ENCODE results near the gene ERICH6.

GRCh38 chr3:150723946-150724345, 20.2 kb upstream of the ERICH6 start:
- TF ChIP-seq EZH2phosphoT487 (IDR thresholded peaks at IDR 0.05; ENCODE audit: borderline replicate concordance, low read length) (no peak), EZH2 (IDR thresholded peaks at IDR 0.05; ENCODE audit: low read length, unreplicated experiment) (no peak)
- TF ChIP-seq, protein P1, sequence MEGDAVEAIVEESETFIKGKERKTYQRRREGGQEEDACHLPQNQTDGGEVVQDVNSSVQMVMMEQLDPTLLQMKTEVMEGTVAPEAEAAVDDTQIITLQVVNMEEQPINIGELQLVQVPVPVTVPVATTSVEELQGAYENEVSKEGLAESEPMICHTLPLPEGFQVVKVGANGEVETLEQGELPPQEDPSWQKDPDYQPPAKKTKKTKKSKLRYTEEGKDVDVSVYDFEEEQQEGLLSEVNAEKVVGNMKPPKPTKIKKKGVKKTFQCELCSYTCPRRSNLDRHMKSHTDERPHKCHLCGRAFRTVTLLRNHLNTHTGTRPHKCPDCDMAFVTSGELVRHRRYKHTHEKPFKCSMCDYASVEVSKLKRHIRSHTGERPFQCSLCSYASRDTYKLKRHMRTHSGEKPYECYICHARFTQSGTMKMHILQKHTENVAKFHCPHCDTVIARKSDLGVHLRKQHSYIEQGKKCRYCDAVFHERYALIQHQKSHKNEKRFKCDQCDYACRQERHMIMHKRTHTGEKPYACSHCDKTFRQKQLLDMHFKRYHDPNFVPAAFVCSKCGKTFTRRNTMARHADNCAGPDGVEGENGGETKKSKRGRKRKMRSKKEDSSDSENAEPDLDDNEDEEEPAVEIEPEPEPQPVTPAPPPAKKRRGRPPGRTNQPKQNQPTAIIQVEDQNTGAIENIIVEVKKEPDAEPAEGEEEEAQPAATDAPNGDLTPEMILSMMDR (conservative IDR thresholded peaks at IDR 0.05; ENCODE audit: low read depth, low read length): no peak

Data from PC-3 (cell line).